NCI-H748 (cell line): ENCODE data around the gene TBX20.
A peak's percentile ranks its signal among the peaks of the same experiment; 100 is the strongest.
"Not testable (repeated sequence)": the region's sequence is repeated elsewhere in the genome, so short reads cannot be mapped to it uniquely, and the experiment has no call there.

Experiments
- DNase-seq: peaks from one replicate; lab custom pipeline; 2025; ENCODE audit not compliant: unreplicated experiment; lab: John Stamatoyannopoulos, UW

The TBX20 gene

DNA sequence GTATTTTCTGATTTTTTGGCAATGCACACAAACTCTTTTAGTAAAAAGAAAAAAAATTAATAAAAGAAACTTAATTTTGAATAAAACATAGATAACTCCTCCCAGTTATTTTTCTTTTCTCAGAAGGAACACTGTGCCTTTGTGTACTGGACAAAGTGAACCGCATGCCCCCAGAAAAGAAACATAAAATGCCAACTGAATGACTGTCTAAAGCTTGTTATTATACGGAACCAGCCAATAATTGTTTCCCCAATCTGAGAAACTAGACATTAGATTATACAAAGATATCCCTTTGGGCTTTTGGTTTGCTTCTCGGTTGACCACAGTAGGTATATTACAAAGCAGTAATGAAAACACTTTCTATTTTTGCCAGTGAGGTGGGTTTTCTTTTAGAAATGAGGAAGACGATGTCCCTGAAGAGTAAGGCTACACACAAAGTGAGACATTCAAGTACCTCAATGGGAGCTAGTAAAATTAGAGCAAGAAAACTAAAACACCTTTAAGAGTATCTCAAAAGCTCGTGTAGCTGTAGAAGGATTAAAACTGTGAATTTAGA is 25.3 kb downstream of the TBX20 start:
- not testable (repeated sequence) for DNase-seq

DNA sequence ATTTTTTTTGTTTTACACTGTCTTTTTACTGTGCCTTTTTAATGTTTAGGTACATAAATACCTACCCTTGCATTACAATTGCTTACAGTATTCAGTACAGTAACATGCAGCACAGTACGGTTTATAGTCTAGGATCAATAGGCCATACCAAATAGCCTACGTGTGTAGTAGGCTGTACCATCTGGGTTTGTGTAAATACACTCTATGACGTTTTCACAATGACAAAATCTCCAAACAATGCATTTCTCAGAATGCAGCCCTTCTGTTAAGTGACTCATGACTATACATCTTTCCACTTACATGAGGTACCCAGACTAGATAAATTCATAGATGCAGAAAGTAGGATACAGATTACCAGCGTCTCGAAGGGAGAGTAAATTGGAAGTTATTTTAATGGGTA is 26.5 kb downstream of the TBX20 start:
- not testable (repeated sequence) for DNase-seq

DNA sequence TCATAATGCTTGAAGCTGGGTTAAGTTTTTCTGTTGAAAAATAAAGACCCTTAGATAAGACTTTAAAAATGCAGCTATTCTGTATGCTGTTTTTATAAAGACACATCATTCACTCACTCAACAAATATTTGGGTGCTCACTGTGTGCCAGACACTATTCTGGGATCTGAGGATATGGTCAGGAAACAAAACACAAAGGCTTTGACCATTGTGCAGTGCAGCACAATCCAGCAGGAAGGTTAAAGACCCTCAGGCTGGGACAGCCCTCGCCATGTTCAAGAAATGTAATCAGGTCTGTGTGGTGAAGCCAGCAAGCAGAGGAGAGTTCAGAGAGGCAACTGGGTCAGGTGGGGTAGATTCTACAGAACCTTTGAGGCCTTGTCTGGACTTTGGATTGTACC is 31.5 kb downstream of the TBX20 start:
- not testable (repeated sequence) for DNase-seq

DNA sequence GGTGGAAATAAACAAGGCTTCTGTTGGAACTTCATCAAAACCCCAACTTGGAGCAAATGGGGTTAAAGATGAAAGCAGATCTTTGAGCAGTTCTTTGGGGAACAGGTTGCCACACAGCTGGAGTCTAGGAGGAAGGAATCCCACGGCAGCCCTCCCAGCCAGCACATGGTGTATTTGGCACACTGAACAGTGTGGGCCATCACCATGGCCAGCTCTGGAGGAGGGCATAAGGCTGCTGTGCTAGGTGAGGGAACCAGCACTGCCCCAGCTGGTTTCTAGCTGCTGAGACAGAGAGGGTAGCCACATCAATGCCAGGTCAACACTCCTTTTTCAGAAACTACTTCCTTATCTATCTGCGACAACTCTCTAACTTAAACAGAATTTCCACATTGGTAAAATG is 33.7 kb downstream of the TBX20 start:
- not testable (repeated sequence) for DNase-seq

DNA sequence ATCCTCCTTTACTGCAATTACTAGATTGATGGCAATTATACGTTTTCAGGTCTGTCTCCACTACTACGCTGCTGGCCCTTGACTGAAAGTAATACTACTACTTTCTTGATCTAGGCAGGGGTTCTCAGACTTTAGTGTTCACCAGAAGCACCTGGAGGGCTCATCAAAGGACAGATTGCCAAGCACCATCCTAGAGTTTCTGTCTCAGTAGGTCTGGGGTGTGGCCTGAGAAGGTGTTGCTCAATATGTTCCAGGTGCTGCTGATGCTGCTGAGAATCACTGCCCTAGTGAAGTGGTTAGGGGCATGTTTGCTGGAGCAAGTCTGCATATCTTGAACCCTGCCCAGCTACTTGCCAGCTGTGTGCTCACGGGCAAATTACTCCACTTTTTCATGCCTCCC is 37.9 kb downstream of the TBX20 start:
- not testable (repeated sequence) for DNase-seq

DNA sequence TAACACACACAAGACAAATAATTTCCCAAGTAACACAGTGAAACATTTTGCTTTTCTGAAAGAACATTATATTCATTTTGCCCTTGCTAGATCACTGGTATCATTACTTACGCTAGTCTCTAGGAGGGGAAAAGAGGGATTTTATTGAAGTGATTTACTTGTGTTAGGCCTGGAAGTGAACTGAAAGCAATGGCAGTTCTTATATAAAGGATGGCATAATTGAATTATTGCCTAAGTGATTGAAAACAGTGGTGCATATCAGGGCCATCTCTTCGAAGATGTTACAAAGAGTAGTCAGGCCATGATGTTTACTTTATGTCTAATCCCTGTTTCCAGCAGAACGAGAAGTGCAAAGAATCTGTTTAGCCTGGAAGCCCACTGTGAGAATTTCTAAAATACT is 38.8 kb downstream of the TBX20 start:
- DNase-seq, result not testable (repeated sequence)

DNA sequence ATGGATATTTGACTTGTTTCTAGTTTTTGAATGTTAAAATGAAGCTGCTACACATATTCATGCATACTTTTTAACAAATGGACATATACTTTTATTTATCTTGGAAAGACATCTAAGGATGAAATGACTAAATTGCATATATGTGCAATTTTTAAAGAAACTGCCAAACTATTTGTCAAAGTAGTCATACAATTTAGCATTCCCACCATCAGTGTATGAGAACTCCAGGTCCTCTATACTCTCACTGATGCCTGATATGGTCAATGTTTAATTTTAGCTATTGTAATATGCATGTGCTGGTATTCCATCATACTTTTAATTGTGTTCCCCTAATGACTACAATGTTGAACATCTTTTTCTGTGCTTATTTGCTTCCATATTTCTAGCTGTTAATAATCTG is 47.0 kb downstream of the TBX20 start:
- not testable (repeated sequence) for DNase-seq

DNA sequence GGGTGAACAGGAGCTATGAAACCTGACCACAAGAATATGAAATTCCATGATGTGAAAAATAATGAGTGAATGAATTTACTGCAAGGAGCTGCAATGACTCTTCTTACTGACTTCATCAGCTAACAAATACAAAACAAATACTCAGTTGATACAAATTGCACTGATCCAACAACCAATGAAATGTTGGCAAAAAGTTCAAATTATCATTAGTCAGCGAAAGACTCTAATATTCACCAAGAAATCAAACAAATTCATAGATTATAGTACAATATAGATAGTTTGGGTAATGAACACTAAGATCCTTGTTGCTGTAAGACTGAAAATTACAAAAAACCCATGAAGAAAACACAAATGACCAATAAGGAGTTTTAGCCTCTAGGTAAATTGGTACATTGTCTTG is 49.0 kb downstream of the TBX20 start:
- not testable (repeated sequence) for DNase-seq

DNA sequence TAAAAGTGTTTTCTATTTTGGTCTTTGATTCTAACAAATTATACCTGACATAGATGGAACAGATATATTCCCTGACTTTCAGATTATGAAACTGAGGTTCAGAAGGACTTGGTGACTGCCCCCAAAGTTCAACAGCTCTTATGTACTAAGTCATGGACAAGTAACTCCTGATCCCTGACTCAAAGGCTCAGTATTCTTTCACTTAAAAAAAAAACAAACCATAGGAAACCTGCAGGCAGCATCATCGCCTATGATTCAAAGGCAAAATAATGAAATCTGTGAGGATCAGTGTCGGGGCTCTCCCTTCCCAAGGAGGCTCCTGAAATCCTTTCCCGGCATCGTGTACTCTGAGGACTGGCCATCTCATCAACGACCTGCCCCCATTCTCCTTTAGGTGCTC is 49.9 kb downstream of the TBX20 start:
- DNase-seq, result not testable (repeated sequence)

DNA sequence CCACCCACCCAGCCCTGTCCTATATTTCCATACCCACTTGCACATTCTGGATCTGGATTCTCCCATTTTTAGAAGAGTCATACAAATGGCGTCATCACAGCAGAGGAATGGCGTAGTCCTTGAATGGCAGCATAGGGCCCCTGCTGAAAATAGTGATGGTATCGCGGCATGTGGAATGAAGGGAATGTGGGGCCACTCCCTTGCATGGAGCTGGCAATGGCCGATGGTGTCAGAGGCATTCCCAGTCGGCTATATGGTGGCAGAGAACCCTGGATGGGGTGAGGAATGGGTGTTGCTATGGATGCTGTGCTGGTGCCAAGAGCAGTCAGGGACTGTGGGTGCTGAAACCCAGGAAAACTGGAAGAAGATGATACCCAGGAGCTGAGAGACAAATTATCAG is 51.5 kb downstream of the TBX20 start:
- DNase-seq, result not testable (repeated sequence)

DNA sequence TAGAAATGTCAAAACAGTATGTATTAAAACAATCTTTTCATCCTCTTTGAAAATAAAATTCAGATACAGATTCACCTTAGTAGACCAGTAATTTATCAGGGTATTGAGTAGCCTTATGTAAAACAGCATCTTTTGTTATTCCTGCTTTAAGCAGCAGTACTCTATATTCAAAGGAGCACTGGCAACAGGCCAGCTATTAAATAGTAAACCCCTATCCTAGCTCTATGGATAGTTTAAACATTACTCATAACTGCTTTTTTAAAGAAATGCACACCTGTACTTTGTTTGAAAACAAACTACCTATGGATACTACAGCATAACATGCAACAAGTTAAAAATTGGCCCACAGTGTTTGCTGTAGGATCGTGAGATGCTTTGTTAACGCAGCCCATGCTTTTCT is 53.7 kb downstream of the TBX20 start:
- DNase-seq, result not testable (repeated sequence)

DNA sequence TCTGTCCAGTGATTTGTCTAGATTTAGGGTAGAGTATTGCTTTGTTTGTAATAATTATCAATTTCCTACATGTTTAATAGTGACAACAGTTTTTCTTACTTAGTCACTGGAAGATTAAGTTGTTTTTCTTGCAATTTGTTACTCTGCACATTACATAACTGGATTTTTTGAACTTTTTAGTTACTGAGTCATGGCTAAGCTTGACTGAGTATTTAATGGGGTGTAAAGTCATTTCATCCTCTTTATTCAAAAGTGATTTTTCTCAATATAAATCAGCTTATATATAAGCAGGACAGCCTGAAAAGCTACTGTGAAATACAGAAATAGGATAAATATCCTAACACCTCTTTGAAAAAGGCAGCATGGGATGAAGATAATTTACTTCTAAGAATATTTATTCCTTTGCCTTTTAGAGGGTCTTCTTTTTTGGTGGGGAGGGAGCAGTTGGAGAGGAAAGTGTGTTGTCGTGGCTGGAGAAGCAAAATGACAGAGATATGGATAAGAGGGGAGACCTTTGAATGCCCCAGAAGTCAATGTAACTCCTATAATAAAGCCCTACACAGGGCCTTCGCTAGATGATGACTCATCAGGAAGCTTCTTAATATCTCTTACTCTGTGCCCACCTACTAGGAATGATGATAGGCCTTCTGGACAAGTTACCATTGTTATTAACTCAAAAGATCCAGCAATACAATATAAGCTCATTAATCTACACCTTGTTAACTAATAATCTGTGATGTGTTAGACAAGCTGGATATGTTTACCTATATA is 55.3 kb downstream of the TBX20 start:
- DNase-seq, result not testable (repeated sequence)

DNA sequence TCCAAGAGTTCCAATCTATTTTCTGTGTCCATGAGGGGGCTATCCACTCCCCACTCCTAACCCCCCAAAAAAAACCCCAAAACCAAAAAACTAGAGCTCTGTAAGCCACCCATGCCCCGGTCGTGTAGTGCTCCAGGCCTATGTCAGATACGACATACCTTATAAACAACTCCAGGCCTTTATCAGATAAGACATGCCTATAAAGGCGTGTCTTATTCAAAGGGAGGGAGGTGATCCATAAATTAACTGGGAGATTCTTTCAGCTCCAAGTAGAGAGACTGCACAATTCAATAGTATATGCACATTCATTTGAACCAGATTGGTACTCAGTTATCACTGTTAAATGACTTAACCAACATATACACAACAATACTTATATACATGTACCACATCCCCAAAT is 62.3 kb downstream of the TBX20 start:
- not testable (repeated sequence) for DNase-seq

DNA sequence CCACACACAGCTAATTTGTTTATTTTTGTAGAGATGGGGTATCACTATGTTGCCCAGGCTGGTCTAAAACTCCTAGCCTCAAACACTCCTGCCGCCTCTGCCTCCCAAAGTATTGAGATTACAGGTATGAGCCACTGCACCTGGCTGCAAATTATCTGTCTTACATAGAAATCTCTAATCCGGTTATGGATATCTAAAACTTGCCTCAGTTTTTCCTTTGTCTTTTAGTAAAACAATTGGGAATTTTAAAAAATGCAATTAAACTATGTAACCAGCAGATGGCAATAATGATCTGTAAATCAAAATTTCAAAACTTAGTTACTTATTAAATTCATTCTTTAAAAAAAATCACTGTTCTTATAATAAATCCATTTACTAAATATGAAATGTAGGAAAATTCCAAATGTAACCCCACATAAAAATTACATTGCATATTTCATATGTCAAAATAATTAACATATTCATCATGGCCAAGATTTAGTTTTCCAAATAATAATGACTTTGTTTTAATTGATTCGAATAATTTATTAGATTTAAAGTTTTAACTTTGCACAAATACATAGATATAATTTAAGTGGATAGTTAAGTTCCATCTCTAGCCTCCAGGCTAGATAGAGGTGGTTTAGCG is 63.6 kb downstream of the TBX20 start:
- not testable (repeated sequence) for DNase-seq

DNA sequence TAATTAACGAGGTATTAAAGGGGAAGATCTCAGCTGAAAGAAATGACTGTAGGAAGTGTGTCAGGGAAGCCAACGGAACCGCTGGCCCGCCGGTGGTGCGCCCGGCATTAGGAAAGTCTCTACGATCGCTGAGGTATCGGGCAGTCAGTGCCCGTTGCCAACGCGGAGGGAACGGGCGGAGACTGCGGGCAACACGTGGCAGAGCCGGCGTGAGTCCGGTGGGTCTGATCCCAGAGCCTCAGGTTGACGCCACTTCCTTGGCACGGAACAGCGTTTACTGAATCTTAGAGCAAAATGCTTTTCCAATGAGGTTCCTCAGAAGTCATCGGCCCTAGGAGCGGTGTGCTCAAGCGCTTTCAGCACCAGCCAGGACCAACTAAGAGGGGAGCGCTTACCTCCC is 67.1 kb downstream of the TBX20 start:
- DNase-seq, result peak; percentile 48

DNA sequence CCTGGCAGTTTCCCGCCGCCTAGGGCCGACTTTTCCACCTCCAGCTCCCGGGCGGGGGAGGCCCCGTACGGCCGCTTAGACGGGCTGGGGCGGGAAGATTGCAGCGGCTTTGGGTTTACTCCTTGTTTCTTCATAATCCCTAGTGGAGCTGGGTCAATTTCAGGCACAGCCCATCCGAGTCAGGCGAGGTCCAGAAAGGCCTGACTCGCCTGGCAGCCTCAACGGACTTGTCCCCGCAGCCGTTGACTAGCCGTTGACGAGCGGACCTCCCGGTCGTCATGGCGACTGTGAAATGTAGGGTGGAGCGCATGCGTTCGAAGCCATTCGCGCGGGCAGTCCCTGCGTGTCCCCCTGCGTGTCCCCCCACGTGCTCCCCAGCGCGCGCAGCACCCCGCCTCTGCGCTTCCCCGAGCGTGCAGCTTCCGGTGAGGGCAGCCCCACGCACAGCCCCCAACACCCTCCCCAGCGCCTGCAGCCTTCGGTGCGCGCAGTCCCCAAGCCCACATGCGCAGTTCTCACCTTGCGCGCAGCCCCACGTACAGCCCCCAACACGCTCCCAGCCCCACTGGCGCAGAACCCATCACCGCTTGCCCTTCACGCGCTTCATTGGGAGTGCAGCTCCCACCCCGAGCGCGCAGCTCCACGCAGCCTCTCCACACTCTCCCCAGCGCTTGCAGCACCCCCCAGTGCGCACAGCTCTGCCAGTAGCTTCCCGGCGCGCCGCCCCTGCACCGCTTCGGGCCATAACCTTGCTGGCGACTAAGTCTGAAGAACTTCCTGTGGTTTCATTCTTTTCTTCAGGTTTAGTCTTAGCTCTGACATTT is 67.8 kb downstream of the TBX20 start:
- peak; percentile 83 for DNase-seq

DNA sequence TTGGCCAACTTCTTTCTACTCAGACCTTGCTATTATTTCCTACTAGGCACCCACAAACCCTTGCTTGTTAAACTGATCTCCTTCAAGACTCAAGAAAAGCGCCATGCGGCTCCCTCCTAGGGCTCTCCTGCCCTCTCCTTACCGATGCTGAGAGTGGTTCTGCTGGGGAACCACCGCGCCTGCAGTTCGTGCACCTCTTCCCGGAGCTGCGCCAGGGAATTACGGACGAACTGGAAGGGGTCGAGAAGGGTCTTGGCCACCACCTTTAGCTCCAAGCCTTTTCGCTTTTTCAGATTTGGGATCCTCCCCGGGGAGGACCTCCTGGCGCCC is 68.4 kb downstream of the TBX20 start:
- not testable (repeated sequence) for DNase-seq

DNA sequence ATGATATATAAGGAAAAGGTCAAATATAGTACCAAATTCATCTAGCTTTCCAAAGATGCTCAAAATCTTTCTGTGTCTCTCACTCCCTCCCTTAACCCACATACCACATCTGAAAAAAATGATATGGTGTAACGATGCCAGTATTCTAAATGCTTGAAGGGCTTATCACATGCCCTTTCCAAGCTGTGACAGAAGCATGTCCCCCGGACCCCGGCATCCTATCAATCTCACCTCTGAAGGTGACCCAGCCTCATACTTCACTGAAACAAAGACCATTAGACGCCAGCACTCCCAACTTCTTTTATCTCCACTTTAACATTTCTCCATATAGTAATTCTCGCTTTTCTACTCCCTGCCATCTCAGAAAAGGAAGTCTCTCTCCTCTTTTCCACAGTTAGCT is 68.9 kb downstream of the TBX20 start:
- not testable (repeated sequence) for DNase-seq

DNA sequence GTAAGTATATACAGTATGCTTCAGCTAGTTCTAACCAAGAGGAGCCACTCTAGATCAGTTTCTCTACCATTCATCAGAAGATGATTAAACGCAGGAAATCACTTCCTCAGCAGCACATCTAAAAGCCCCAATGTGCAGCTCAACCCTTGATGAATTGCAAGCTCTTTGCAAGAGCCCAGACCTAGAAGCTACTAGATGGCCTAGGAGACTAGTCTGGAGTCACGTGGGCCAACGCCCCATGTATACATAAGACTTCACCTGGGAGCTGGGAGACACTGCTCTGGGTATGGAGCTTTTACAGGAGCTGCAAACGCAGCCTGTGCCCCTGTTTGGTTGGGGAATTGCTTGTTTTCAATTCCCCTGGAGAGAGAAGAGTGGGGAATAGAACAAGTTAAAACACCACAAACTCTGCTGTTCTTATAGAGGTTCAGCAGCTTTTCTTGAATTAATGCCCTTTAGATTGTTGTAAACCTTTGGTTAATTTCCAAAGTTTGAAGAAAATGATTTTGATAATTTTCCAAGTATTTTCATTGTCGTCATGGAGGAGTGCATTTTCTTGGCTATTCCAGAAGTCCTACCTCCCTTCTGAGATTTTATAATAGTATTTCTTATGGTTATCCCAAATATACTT is 69.9 kb downstream of the TBX20 start:
- DNase-seq, result not testable (repeated sequence)

DNA sequence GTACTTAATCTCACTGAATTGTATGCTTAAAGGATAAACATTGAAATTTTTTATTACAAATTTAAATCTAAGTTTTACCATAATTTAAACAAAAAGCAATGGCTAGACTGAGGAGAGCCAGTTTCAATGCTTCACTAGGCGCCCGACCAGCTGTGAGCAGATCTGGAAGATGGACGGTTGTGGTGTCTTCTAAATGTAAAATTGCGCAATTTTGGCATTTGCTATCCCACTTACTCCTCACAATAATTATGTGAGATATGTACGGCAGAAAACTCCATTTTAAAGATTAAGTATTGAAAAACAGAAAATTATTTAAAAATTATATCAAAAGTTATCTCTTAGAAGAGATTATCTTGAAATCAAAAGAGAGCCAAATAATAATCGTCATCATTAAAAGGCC is 73.2 kb downstream of the TBX20 start:
- DNase-seq, result not testable (repeated sequence)

DNA sequence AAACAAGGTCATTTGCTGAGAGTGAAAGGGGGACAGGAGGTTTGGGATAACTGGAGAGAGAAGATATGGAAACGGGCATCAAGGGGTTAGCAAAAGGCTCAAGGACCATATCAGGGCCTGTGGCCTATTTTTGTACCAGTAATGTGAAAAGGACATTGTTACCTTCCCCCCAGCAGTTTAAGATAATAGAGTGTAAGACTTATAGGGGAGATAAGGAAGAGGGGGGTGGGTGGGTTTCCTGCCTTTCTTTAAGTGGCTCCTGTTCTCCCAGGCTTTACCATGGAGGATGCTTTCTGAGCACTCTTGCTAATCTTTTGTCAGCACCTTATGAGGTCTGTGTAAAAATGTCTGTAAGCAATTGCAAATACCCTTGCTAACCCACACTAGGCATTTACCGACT is 80.7 kb downstream of the TBX20 start:
- DNase-seq, result not testable (repeated sequence)
